GM12872 (cell line): ENCODE measurements around the gene STK32B.

ENCODE experiments used
- TF ChIP-seq, protein P1 (sequence below): IDR thresholded peaks from 3 replicates; pipeline ENCODE4 v1.5.1; 2011; ENCODE audit warnings: low read depth, mild to moderate bottlenecking, low read length, moderate library complexity; ENCODE audit not compliant: insufficient read depth

STK32B gene

DNA sequence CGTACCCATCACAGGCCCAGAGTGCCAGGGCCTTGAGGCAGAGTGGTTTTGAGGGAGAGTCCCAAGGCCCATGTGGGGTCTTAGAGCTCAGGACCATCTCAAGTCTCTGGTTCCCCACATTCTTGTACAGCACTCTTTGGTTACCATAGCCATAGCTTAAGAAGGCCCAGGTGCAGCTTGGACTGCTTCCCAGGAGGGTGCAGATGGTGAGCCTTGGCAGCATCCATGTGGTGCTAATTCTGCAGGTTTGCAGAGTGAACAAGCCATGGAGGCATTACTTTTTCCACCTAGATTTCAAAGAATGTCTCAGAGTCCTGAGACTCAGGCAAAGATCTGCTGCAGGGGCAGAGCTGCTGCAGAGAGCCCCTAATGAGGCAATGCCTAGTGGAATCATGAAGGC, 171.7 kb downstream of the STK32B start:
- TF ChIP-seq, protein P1, sequence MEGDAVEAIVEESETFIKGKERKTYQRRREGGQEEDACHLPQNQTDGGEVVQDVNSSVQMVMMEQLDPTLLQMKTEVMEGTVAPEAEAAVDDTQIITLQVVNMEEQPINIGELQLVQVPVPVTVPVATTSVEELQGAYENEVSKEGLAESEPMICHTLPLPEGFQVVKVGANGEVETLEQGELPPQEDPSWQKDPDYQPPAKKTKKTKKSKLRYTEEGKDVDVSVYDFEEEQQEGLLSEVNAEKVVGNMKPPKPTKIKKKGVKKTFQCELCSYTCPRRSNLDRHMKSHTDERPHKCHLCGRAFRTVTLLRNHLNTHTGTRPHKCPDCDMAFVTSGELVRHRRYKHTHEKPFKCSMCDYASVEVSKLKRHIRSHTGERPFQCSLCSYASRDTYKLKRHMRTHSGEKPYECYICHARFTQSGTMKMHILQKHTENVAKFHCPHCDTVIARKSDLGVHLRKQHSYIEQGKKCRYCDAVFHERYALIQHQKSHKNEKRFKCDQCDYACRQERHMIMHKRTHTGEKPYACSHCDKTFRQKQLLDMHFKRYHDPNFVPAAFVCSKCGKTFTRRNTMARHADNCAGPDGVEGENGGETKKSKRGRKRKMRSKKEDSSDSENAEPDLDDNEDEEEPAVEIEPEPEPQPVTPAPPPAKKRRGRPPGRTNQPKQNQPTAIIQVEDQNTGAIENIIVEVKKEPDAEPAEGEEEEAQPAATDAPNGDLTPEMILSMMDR, result no peak

DNA sequence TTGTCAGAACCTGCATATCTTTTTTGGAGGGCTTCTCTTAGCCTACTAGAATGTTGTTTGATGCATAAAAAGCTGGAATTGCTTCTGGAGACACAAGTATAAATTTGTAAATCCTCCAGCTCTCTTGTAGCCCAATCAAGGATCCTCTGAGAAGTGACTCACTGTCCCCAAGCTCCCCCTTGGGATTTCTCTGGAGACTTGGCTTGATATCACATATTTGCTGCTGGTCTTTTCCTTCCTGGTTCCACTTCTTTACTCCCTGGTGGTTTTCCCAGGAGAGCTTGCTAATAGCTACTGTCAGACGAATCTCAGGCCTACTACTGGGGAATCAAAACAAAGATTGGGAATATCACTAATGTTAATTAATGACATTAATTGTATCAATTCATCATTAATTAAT, 173.1 kb downstream of the STK32B start:
- TF ChIP-seq, protein P1, result no peak

DNA sequence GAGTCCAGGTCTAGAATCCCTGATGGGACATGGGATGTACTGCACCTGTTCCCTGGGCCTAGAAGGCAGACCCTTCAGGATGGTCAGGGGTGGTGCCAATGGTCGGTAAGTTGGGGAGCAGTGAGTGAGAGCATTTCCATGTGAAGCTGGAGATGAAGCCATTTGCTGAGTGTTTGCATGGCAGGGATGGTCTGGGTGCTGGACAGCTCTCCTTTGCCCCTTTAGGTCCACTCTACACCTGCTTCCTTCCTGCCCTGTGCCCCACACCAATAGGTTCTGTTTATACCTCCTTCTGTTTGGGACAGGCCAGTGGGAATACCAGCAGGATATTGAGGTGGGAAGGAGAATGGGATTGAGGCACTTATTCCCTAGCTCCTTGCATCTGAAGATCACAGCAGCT, 181.3 kb downstream of the STK32B start:
- TF ChIP-seq, protein P1, result no peak

DNA sequence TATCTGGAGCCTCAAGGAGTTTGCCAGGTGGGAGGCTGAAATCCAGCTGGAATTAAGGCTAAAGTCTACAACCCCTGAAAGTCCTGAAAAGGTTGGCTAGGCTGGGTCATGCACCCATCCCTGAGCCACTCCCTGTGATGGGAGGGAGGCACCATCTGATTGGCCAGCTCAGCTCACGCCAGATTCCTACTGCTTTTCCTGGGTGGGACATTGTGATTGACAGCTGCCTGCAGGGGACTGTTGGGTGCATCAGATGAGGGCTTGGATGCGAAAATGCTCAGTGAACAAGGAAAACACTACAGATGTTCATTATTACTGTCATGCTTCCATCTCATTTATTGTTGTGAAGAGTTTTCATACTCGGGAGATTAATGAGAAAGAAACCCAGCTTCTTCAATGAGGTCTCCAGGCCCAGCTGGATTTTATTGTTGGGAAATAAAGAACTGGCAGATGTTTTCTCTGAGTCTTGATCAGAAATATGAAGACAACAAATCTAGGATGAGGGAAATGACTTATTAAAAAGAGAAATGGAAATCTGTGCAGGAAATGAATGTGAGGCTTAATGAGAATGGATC, 185.9 kb downstream of the STK32B start:
- TF ChIP-seq, protein P1, result no peak

DNA sequence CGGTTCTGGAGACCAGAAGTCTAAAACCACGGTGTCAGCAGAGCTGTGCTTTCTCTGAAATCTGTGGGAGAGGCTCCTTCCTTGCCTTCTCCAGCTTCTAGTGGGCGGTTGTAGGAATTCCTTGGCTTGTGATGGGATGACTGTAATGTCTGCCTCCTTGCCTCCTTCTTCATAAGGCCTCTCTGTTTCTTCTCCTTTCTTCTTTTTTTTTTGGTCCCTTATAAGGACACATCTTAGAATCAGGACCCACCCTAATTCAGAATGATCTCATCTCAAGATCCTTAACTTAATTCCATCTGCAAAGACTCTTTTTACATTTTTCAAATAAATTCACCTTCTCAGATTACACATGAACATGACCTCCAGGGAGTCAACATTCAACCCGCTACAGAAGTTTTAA, 186.9 kb downstream of the STK32B start:
- TF ChIP-seq, protein P1, result no peak

DNA sequence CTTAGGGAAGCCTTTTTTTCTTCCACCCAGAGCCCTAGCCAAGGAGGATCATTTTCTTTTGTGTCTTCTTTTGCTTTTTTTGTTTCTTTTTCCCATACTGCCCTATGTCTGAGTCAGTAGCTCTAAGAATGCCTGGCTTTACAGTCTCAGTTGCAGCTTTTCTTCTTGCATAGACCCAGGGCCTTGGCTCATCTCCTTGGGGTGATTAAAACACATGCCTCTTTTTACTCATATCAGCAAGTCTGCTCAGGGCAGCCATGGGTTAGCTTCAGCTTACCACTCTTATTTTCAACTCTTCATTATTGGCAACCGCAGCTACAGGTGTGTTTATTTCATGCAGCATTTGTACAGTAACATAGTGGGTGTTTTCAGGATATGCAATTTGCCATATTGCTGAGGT, 196.5 kb downstream of the STK32B start:
- TF ChIP-seq, protein P1, result no peak

DNA sequence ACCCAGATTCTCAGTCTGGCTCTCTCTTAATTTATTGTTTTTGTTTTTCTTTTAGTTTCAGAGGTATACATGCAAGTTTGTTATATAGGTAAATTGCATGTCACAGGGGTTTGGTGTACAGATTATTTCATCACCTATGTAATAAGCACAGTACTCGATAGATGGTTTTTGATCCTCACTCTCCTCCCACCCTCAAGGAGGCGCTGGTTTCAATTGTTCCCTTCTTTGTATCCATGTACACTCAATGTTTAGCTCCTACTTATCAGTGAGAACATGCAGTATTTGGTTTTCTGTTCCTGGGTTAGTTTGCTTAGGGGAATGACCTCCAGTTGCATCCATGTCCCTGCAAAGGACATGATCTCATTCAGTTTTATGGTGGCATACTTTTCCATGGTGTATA, 198.4 kb downstream of the STK32B start:
- TF ChIP-seq, protein P1, result no peak
